Raji (cell line): ENCODE measurements around the gene CDH12.

Experiments used
- POLR2A ChIP-seq: IDR thresholded peaks from 2 replicates; pipeline ENCODE4 v1.6.1; 2011; ENCODE audit warnings: low read depth, low read length, control low read depth; ENCODE audit not compliant: insufficient read depth

CDH12 gene

DNA sequence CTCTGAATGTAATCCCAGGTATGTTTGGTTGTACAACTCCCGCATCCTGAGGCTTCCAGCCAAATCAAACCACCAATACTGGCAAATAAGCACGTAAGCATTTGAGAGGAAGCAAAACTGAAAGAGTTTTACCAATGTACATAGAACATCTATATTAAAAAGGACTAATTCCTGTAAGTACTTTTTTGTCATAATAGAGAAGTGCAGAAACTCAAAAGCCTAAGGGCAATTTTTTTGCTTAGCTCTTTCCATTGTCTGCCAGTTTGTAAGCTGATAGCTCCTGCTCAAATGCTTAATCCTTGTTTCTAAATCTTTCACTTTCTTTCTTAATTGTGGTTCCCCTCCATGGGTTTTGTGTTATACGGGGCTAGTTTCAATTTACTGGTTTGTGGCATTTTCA, 1151.8 kb downstream of the CDH12 start:
- no peak for TF ChIP-seq POLR2A
